ENCODE measurements around the gene DLK1.

Gene DLK1

GRCh38 chr14:100782516-100783320, 56.0 kb downstream of the DLK1 start:
- Histone ChIP-seq H3K4me3 (ENCODE audit: low read depth, low read length) (no peak overlapping the region), H3K27me3 (no peaks in the 10 kb centered on the region), H3K9me3 (no peaks in the 10 kb centered on the region), H3K4me1 (peaks cover 60% of the 10 kb centered on the region), H3K36me3 (no peaks in the 10 kb centered on the region)
- DNase-seq: peak; percentile 92
- TF ChIP-seq CTCF (IDR thresholded peaks at IDR 0.05; ENCODE audit: low read depth, low read length): no peak

GRCh38 chr14:100783630-100784370, 57.1 kb downstream of the DLK1 start:
- Histone ChIP-seq H3K9me3 (no peaks in the 10 kb centered on the region), H3K4me3 (ENCODE audit: low read depth, low read length) (no peak overlapping the region; the same call in 1 of the 2 replicates), H3K27me3 (no peaks in the 10 kb centered on the region), H3K4me1 (peaks cover 49% of the 10 kb centered on the region), H3K36me3 (no peaks in the 10 kb centered on the region)
- peak; percentile 92 for DNase-seq
- no peak for TF ChIP-seq CTCF (IDR thresholded peaks at IDR 0.05; ENCODE audit: low read depth, low read length)

DNA sequence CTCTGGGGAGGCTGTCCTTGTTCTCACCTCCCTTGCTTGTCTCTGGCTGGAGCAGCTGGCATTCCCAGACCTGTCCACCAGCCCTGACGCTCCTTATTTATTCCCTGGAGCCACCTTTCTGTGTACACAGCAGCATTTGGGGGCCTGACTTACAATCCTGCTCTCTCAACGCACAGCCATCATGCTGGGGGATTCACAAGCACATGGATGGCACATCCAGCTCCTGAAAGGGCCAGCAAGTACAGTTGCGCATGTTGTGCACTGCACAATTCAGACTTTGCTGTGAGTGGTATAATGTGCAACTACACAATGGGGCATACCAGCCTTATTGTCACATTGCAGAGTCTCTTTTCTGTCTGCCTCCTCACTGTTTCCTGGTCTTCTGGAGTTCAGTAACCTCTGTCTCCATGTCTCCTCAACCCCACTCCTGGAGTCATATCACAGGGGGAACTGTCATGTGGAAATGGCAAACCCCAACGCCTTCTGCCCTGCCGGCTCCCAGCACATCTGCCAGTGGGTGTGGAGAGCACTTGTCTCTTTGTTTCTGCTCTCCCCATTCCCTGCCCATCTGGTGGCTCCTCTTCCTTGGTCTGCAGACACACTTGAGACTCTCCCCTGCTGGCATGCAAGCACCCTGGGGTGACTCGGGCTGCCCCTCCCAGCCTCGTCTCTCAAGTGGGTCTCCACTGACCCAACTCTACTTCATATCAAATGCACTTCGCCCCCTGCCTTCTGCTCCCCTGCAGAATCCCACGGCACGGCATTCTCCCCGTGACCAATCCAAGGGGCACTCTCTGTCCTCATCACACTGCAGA, 58.0 kb downstream of the DLK1 start:
- DNase-seq: peak; percentile 11
- TF ChIP-seq CTCF (IDR thresholded peaks at IDR 0.05; ENCODE audit: low read depth, low read length): no peak
- Histone ChIP-seq H3K4me1 (peaks cover 46% of the 10 kb centered on the region), H3K27me3 (no peaks in the 10 kb centered on the region), H3K9me3 (no peaks in the 10 kb centered on the region), H3K4me3 (ENCODE audit: low read depth, low read length) (no peak overlapping the region), H3K36me3 (no peaks in the 10 kb centered on the region)

- H3K36me3 ChIP-seq: no peaks in the 10 kb centered on the region
- H3K4me3 ChIP-seq (ENCODE audit: low read depth, low read length): no peak overlapping the region
- no peaks in the 10 kb centered on the region for H3K9me3 ChIP-seq
- no peak for TF ChIP-seq CTCF (IDR thresholded peaks at IDR 0.05; ENCODE audit: low read depth, low read length)
- DNase-seq: peak; percentile 2
- no peaks in the 10 kb centered on the region for H3K27me3 ChIP-seq
- peaks cover 46% of the 10 kb centered on the region for H3K4me1 ChIP-seq
Observed at GRCh38 chr14:100785338-100785615, 58.6 kb downstream of the DLK1 start.

- peaks cover 48% of the 10 kb centered on the region for H3K4me1 ChIP-seq
- no peaks in the 10 kb centered on the region for H3K27me3 ChIP-seq
- H3K9me3 ChIP-seq: no peaks in the 10 kb centered on the region
- DNase-seq: peak; percentile 3
- no peak for TF ChIP-seq CTCF (IDR thresholded peaks at IDR 0.05; ENCODE audit: low read depth, low read length)
- H3K4me3 ChIP-seq (ENCODE audit: low read depth, low read length): no peak overlapping the region
- H3K36me3 ChIP-seq: no peaks in the 10 kb centered on the region
Observed at GRCh38 chr14:100785626-100786025, 58.9 kb downstream of the DLK1 start.

All from BE2C (cell line).